GM12878 (cell line): ENCODE measurements around the gene ACYP2.

Experiments
- EP300 ChIP-seq, 2 experiments: fragments of 150-350 bp in 1 of 2; IDR thresholded peaks; 2 replicates each; pipeline ENCODE4 v1.6.1; 2011 to 2012; ENCODE audit warnings: low read depth in 2 of 2, low read length in 2 of 2, borderline replicate concordance in 1 of 2, improper control_type of control experiment in 1 of 2, inconsistent platforms in 1 of 2; ENCODE audit not compliant: control insufficient read depth in 1 of 2
- ETV6 ChIP-seq, 2 experiments: fragments of 450-650 bp in 1 of 2; IDR thresholded peaks in 1 of 2; conservative IDR thresholded peaks in 1 of 2; 2 replicates each; pipeline ENCODE4 v1.6.1; 2014; ENCODE audit warnings: antibody characterized with exemption in 1 of 2, borderline replicate concordance in 1 of 2, low read depth in 1 of 2, mild to moderate bottlenecking in 1 of 2, moderate library complexity in 1 of 2
- MEF2A ChIP-seq: IDR thresholded peaks from 2 replicates; pipeline ENCODE4 v1.6.1; 2011; ENCODE audit warnings: low read depth, mild to moderate bottlenecking, low read length, moderate library complexity; ENCODE audit not compliant: insufficient read depth
- POLR2A ChIP-seq: IDR thresholded peaks from 2 replicates; pipeline ENCODE4 v1.6.1; 2011; ENCODE audit warnings: low read depth, mild to moderate bottlenecking, low read length
- RB1 ChIP-seq: fragments of 450-650 bp; formaldehyde crosslinking; IDR thresholded peaks from 2 replicates; pipeline ENCODE4 v1.6.1; 2017; ENCODE audit warnings: mild to moderate bottlenecking, borderline replicate concordance
- SMAD1 ChIP-seq: fragments of 450-650 bp; IDR thresholded peaks from 2 replicates; pipeline ENCODE4 v1.6.1; 2018; ENCODE audit warnings: mild to moderate bottlenecking, low read depth; ENCODE audit not compliant: partially characterized antibody
- SREBF2 ChIP-seq: IDR thresholded peaks from 2 replicates; pipeline ENCODE4 v1.6.1; 2012; ENCODE audit warnings: mild to moderate bottlenecking, low read length
- TCF12 ChIP-seq: IDR thresholded peaks from 2 replicates; pipeline ENCODE4 v1.6.1; 2011; ENCODE audit warnings: low read depth, mild to moderate bottlenecking, low read length
- TF ChIP-seq, protein P1 (sequence below): IDR thresholded peaks from 2 replicates; pipeline ENCODE4 v1.6.1; 2011; ENCODE audit warnings: low read depth, low read length, improper control_type of control experiment, borderline replicate concordance
- TF ChIP-seq, protein P2 (sequence below), 3 experiments: IDR thresholded peaks in 2 of 3; conservative IDR thresholded peaks in 1 of 3; 2 replicates each; pipeline ENCODE4 v1.5.1; 2011; ENCODE audit warnings: low read depth in 3 of 3, low read length in 3 of 3, mild to moderate bottlenecking in 3 of 3, control low read depth in 2 of 3, moderate library complexity in 2 of 3, inconsistent platforms in 1 of 3, mixed read lengths in 1 of 3; ENCODE audit not compliant: control insufficient read depth in 2 of 3, insufficient read depth in 1 of 3; ENCODE audit errors: extremely low read depth in 1 of 3

DNA sequence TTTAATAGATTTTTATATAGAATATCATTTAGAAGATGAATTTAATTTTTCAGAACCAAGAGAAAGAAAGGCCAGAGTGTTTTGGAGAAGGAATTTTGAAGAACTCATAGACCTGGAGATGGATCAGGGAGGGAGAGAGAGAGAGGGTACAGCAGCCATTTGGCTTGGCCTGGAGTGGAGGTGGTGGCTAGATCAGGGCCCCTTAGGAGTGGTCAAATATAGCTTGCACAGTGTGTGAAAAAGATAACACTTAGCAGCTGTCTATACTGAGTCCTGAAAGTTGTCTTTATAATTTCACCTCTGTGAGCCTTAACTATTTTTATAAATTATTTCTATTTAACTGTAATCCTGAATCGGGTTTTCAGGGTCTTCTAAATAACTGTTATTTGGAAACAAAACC, 38.8 kb upstream of the ACYP2 start:
- TF ChIP-seq, protein P1, sequence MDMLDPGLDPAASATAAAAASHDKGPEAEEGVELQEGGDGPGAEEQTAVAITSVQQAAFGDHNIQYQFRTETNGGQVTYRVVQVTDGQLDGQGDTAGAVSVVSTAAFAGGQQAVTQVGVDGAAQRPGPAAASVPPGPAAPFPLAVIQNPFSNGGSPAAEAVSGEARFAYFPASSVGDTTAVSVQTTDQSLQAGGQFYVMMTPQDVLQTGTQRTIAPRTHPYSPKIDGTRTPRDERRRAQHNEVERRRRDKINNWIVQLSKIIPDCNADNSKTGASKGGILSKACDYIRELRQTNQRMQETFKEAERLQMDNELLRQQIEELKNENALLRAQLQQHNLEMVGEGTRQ: no peak
- no peak for TF ChIP-seq ETV6 (conservative IDR thresholded peaks at IDR 0.05 in 1 of 2, IDR thresholded peaks at IDR 0.05 in 1 of 2; ENCODE audit: borderline replicate concordance in 1 of 2, low read depth in 1 of 2)
- TF ChIP-seq POLR2A: no peak
- TF ChIP-seq SMAD1: no peak
- TF ChIP-seq, protein P2, sequence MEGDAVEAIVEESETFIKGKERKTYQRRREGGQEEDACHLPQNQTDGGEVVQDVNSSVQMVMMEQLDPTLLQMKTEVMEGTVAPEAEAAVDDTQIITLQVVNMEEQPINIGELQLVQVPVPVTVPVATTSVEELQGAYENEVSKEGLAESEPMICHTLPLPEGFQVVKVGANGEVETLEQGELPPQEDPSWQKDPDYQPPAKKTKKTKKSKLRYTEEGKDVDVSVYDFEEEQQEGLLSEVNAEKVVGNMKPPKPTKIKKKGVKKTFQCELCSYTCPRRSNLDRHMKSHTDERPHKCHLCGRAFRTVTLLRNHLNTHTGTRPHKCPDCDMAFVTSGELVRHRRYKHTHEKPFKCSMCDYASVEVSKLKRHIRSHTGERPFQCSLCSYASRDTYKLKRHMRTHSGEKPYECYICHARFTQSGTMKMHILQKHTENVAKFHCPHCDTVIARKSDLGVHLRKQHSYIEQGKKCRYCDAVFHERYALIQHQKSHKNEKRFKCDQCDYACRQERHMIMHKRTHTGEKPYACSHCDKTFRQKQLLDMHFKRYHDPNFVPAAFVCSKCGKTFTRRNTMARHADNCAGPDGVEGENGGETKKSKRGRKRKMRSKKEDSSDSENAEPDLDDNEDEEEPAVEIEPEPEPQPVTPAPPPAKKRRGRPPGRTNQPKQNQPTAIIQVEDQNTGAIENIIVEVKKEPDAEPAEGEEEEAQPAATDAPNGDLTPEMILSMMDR (IDR thresholded peaks at IDR 0.05 in 2 of 3, conservative IDR thresholded peaks at IDR 0.05 in 1 of 3; ENCODE audit: control insufficient read depth in 2 of 3, extremely low read depth in 1 of 3, insufficient read depth in 1 of 3, low read depth in 3 of 3, low read length in 3 of 3): no peak
- TF ChIP-seq TCF12: no peak
- no peak for TF ChIP-seq EP300 (IDR thresholded peaks at IDR 0.05; ENCODE audit: borderline replicate concordance in 1 of 2, control insufficient read depth in 1 of 2, low read depth in 2 of 2, low read length in 2 of 2)
- TF ChIP-seq MEF2A: no peak
- TF ChIP-seq RB1: no peak
- no peak for TF ChIP-seq SREBF2
